Activated CD4-positive, alpha-beta T cell treated with anti-CD3 and anti-CD28 coated beads for 36 hours (primary cell): ENCODE results near the gene HSPA9. TPM values are rescaled to one million over a fixed set of nuclear protein-coding genes. Genes with fewer than 3 reads are reported as not detected.

Source experiments
- ATAC-seq: fragments of 200-7000 bp; cut with Tn5 transposase; one replicate; pipeline ENCODE4 v1.10.0; 2021; ENCODE audit warnings: mild to moderate bottlenecking, moderate library complexity
- CTCF ChIA-PET: fragments of 350-600 bp; sonication (Branson Sonifier 250); formaldehyde crosslinking; loops from one replicate; lab custom pipeline; 2021; ENCODE audit warnings: antibody characterized with exemption; lab: Charles Lee
- POLR2A ChIA-PET: fragments of 350-600 bp; sonication (Branson Sonifier 250); formaldehyde crosslinking; loops from one replicate; lab custom pipeline; 2021; ENCODE audit warnings: antibody characterized with exemption, inconsistent platforms; lab: Charles Lee
- DNase-seq: peaks from one replicate; pipeline ENCODE4 v3.0.0-alpha.2; 2020
- H3K27ac Mint-ChIP-seq: one replicate; pipeline ENCODE4 v1.8.0; 2021; ENCODE audit warnings: mixed read lengths
- H3K27me3 Mint-ChIP-seq: one replicate; pipeline ENCODE4 v1.8.0; 2021; ENCODE audit warnings: mixed read lengths
- H3K36me3 Mint-ChIP-seq: one replicate; pipeline ENCODE4 v1.8.0; 2021; ENCODE audit warnings: low read depth, mixed read lengths
- H3K4me1 Mint-ChIP-seq: one replicate; pipeline ENCODE4 v1.8.0; 2021; ENCODE audit warnings: mixed read lengths
- H3K4me3 Mint-ChIP-seq: one replicate; pipeline ENCODE4 v1.8.0; 2021; ENCODE audit warnings: mild to moderate bottlenecking, moderate library complexity, mixed read lengths
- H3K9me3 Mint-ChIP-seq: one replicate; pipeline ENCODE4 v1.8.0; 2021; ENCODE audit warnings: low read depth, mixed read lengths
- intact Hi-C, 2 experiments: fragments of 100-400 bp; cut with DNase I in 1 of 2; cut with micrococcal nuclease in 1 of 2; formaldehyde crosslinking; loops; one replicate each; pipeline versions ENCODE4 v1.14.2 to v1.15.1; 2022 to 2024; cut with DNase I, micrococcal nuclease
- total RNA-seq, 2 experiments: library from RNA; stranded (reverse); gene quantifications; one replicate each; pipeline ENCODE4 v1.2.3, GENCODE V29; 2021

Gene HSPA9
- total RNA-seq, 2 experiments from 2014 or later = 431 to 466 TPM

DNA sequence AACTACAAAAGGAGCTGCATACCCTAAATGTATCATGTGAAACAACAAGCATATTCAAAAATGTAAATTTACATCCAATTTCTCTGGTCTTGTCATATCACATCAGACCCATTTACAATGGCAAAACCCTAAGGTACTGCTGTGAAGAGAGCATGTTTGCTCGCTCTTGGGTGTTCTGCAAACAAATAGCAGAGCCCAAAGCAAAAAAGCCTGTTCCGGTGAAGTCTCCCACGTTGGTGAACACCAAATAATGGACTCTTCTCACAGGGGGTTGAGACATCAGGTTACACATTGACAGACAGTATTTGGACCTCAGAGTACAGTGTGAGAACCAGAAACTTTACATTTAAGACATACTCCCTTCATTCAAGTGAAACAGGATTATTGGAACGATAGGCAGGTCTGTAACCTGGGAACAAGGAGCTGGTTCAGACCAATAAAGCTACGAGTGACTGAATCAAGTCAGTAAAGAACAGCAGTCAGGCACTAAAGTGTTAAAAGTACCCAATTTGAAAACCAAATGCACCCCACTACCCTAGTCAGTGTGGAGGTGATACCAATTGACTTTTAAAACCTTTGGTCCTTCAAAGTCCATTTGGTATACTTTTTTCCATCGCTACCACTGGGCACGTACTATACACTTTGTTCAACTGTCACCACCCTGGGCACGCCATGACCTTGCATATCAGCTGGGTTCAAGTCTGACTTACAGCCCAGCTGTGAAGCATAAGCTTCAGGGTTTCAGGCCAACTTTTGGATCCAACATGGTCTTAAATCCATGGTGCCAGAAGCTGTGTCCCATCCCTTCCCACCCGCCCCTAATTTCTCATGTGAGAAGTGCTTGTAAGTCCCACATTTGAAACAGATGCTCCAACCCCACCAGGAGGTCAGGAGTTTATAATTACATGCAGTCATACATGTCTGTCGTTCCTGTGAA, 68.6 kb downstream of the HSPA9 start:
- POLR2A ChIA-PET = no interaction called here
- H3K36me3 Mint-ChIP-seq = peaks cover 29% of the 10 kb centered on the region

DNA sequence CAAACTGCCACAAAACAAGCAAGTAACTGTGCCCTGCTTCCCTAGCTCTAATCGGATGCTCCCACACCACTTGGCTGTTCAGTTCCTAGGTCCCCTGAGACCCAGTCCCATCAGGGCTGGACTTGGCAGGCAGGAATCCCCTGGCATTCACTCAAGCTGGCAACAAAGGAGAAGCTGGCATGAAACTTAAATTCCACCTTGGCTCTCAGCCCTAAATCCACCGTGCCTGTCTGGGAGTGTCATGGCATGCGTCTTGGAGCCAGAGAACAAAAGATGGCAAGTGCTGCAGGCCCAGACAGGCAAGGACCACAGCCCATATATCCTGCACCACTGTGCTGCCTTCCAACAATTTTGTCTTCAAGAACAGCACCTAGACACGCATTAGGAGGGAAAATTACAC, 70.4 kb downstream of the HSPA9 start:
- no peak overlapping the region for H3K27ac Mint-ChIP-seq
- no peaks in the 10 kb centered on the region for H3K9me3 Mint-ChIP-seq
- ChIA-PET POLR2A (interaction anchor here (0.6 kb wide), 2 partner anchors 21 to 372 kb away, joined by 3 read pairs; no protein-coding TSS in a partner anchor), CTCF (interaction anchor here (0.6 to 4.8 kb wide), 17 partner anchors 9 to 437 kb away, joined by 3 to 62 read pairs (median 6); partner anchors contain the start of genes ETF1 and REEP2)
- H3K4me1 Mint-ChIP-seq = no peaks in the 10 kb centered on the region
- intact Hi-C loops = no loop called here
- H3K36me3 Mint-ChIP-seq = peaks cover 18% of the 10 kb centered on the region
- no peak for DNase-seq
- no peak for ATAC-seq
- no peaks in the 10 kb centered on the region for H3K27me3 Mint-ChIP-seq
- H3K4me3 Mint-ChIP-seq = no peak overlapping the region

More for the DNA sequence above, 68.6 kb downstream of the HSPA9 start:
- no peaks in the 10 kb centered on the region for H3K4me1 Mint-ChIP-seq
- no peak overlapping the region for H3K4me3 Mint-ChIP-seq
- no peaks in the 10 kb centered on the region for H3K9me3 Mint-ChIP-seq
- CTCF ChIA-PET = interaction anchor here (1.0 kb wide), 1 partner anchor 51 kb away, joined by 4 read pairs; no protein-coding TSS in a partner anchor
- intact Hi-C loops = no loop called here
- ATAC-seq (no peak), DNase-seq (no peak)
- H3K27ac Mint-ChIP-seq = no peak overlapping the region
- H3K27me3 Mint-ChIP-seq = no peaks in the 10 kb centered on the region

Other genes with a start within 250 kb of the HSPA9 start
- gene CDC25C, start 243.6 kb downstream of the HSPA9 start, total RNA-seq = 10 to 100 TPM; 15.9 to 19.0 TPM
- 10 to 100 TPM; 22.8 to 25.9 TPM for gene FAM53C, start 237.1 kb downstream of the HSPA9 start, total RNA-seq
- gene KDM3B, start 222.7 kb downstream of the HSPA9 start, total RNA-seq = 10 to 100 TPM; 39.0 to 40.9 TPM
- 1 to 10 TPM; 4.0 to 5.6 TPM for gene REEP2, start 136.3 kb downstream of the HSPA9 start, total RNA-seq
- 10 to 100 TPM; 45.3 to 48.8 TPM for gene EGR1, start 109.9 kb downstream of the HSPA9 start, total RNA-seq
- gene ETF1, start 32.2 kb downstream of the HSPA9 start, total RNA-seq = 100 to 1,000 TPM; 140 to 156 TPM
- gene CTNNA1, start 178.0 kb upstream of the HSPA9 start, total RNA-seq = 10 to 100 TPM; 78.8 to 86.7 TPM